ENCODE data around the gene LDB2.

The LDB2 gene

GRCh38 chr4:16597845-16598596 is 300.4 kb downstream of the LDB2 start:
- H3K9me3 ChIP-seq (ENCODE audit: control insufficient read depth in 2 of 2, low read length in 2 of 2): no peaks in the 10 kb centered on the region
- H3K36me3 ChIP-seq (ENCODE audit: control insufficient read depth in 2 of 2, insufficient read depth in 2 of 2, low read length in 2 of 2): no peaks in the 10 kb centered on the region
- H3K27ac ChIP-seq (ENCODE audit: low read length): no peak overlapping the region
- no peak overlapping the region for H3K9ac ChIP-seq (ENCODE audit: low read length in 2 of 2)
- H3K4me3 ChIP-seq (ENCODE audit: low read length in 2 of 2): no peak overlapping the region
- no peaks in the 10 kb centered on the region for H3K27me3 ChIP-seq (ENCODE audit: control insufficient read depth in 1 of 2, insufficient read depth in 2 of 2, low read length in 2 of 2)
- H3K4me1 ChIP-seq (ENCODE audit: control insufficient read depth, insufficient read depth, low read length): no peaks in the 10 kb centered on the region

- no peaks in the 10 kb centered on the region for H3K9me3 ChIP-seq (ENCODE audit: control insufficient read depth in 2 of 2, low read length in 2 of 2)
- H3K9ac ChIP-seq (ENCODE audit: low read length in 2 of 2): no peak overlapping the region
- no peaks in the 10 kb centered on the region for H3K27me3 ChIP-seq (ENCODE audit: control insufficient read depth in 1 of 2, insufficient read depth in 2 of 2, low read length in 2 of 2)
- no peaks in the 10 kb centered on the region for H3K4me1 ChIP-seq (ENCODE audit: control insufficient read depth, insufficient read depth, low read length)
- H3K4me3 ChIP-seq (ENCODE audit: low read length in 2 of 2): no peak overlapping the region
- no peaks in the 10 kb centered on the region for H3K36me3 ChIP-seq (ENCODE audit: control insufficient read depth in 2 of 2, insufficient read depth in 2 of 2, low read length in 2 of 2)
- no peak overlapping the region for H3K27ac ChIP-seq (ENCODE audit: low read length)
Measured at GRCh38 chr4:16597443-16597842, 301.0 kb downstream of the LDB2 start.

GRCh38 chr4:16596267-16596666 is 302.2 kb downstream of the LDB2 start:
- Histone ChIP-seq H3K36me3 (ENCODE audit: control insufficient read depth in 2 of 2, insufficient read depth in 2 of 2, low read length in 2 of 2) (no peaks in the 10 kb centered on the region), H3K4me3 (ENCODE audit: low read length in 2 of 2) (no peak overlapping the region), H3K9me3 (ENCODE audit: control insufficient read depth in 2 of 2, low read length in 2 of 2) (no peaks in the 10 kb centered on the region), H3K9ac (ENCODE audit: low read length in 2 of 2) (no peak overlapping the region), H3K4me1 (ENCODE audit: control insufficient read depth, insufficient read depth, low read length) (no peaks in the 10 kb centered on the region), H3K27me3 (ENCODE audit: control insufficient read depth in 1 of 2, insufficient read depth in 2 of 2, low read length in 2 of 2) (no peaks in the 10 kb centered on the region), H3K27ac (ENCODE audit: low read length) (no peak overlapping the region)

- no peak overlapping the region for H3K4me3 ChIP-seq (ENCODE audit: low read length in 2 of 2)
- no peaks in the 10 kb centered on the region for H3K9me3 ChIP-seq (ENCODE audit: control insufficient read depth in 2 of 2, low read length in 2 of 2)
- H3K9ac ChIP-seq (ENCODE audit: low read length in 2 of 2): no peak overlapping the region
- H3K27ac ChIP-seq (ENCODE audit: low read length): no peak overlapping the region
- no peaks in the 10 kb centered on the region for H3K4me1 ChIP-seq (ENCODE audit: control insufficient read depth, insufficient read depth, low read length)
- no peaks in the 10 kb centered on the region for H3K27me3 ChIP-seq (ENCODE audit: control insufficient read depth in 1 of 2, insufficient read depth in 2 of 2, low read length in 2 of 2)
- H3K36me3 ChIP-seq (ENCODE audit: control insufficient read depth in 2 of 2, insufficient read depth in 2 of 2, low read length in 2 of 2): no peaks in the 10 kb centered on the region
Measured at GRCh38 chr4:16594128-16594527, 304.3 kb downstream of the LDB2 start.

- no peaks in the 10 kb centered on the region for H3K4me1 ChIP-seq (ENCODE audit: control insufficient read depth, insufficient read depth, low read length)
- no peak overlapping the region for H3K4me3 ChIP-seq (ENCODE audit: low read length in 2 of 2)
- no peak overlapping the region for H3K27ac ChIP-seq (ENCODE audit: low read length)
- H3K27me3 ChIP-seq (ENCODE audit: control insufficient read depth in 1 of 2, insufficient read depth in 2 of 2, low read length in 2 of 2): no peaks in the 10 kb centered on the region
- H3K9ac ChIP-seq (ENCODE audit: low read length in 2 of 2): no peak overlapping the region
- no peaks in the 10 kb centered on the region for H3K9me3 ChIP-seq (ENCODE audit: control insufficient read depth in 2 of 2, low read length in 2 of 2)
- H3K36me3 ChIP-seq (ENCODE audit: control insufficient read depth in 2 of 2, insufficient read depth in 2 of 2, low read length in 2 of 2): no peaks in the 10 kb centered on the region
Measured at GRCh38 chr4:16593386-16593785, 305.1 kb downstream of the LDB2 start.

GRCh38 chr4:16591272-16591826 is 307.1 kb downstream of the LDB2 start:
- no peaks in the 10 kb centered on the region for H3K36me3 ChIP-seq (ENCODE audit: control insufficient read depth in 2 of 2, insufficient read depth in 2 of 2, low read length in 2 of 2)
- no peaks in the 10 kb centered on the region for H3K9me3 ChIP-seq (ENCODE audit: control insufficient read depth in 2 of 2, low read length in 2 of 2)
- no peak overlapping the region for H3K27ac ChIP-seq (ENCODE audit: low read length)
- no peaks in the 10 kb centered on the region for H3K4me1 ChIP-seq (ENCODE audit: control insufficient read depth, insufficient read depth, low read length)
- H3K9ac ChIP-seq (ENCODE audit: low read length in 2 of 2): no peak overlapping the region
- H3K4me3 ChIP-seq (ENCODE audit: low read length in 2 of 2): no peak overlapping the region
- no peaks in the 10 kb centered on the region for H3K27me3 ChIP-seq (ENCODE audit: control insufficient read depth in 1 of 2, insufficient read depth in 2 of 2, low read length in 2 of 2)

- no peak overlapping the region for H3K9ac ChIP-seq (ENCODE audit: low read length in 2 of 2)
- H3K27ac ChIP-seq (ENCODE audit: low read length): no peak overlapping the region
- no peaks in the 10 kb centered on the region for H3K27me3 ChIP-seq (ENCODE audit: control insufficient read depth in 1 of 2, insufficient read depth in 2 of 2, low read length in 2 of 2)
- H3K4me1 ChIP-seq (ENCODE audit: control insufficient read depth, insufficient read depth, low read length): no peaks in the 10 kb centered on the region
- no peak overlapping the region for H3K4me3 ChIP-seq (ENCODE audit: low read length in 2 of 2)
- H3K36me3 ChIP-seq (ENCODE audit: control insufficient read depth in 2 of 2, insufficient read depth in 2 of 2, low read length in 2 of 2): no peaks in the 10 kb centered on the region
- no peaks in the 10 kb centered on the region for H3K9me3 ChIP-seq (ENCODE audit: control insufficient read depth in 2 of 2, low read length in 2 of 2)
Measured at GRCh38 chr4:16590797-16591196, 307.6 kb downstream of the LDB2 start.

GRCh38 chr4:16588651-16589050 is 309.8 kb downstream of the LDB2 start:
- Histone ChIP-seq H3K27me3 (ENCODE audit: control insufficient read depth in 1 of 2, insufficient read depth in 2 of 2, low read length in 2 of 2) (no peaks in the 10 kb centered on the region), H3K4me1 (ENCODE audit: control insufficient read depth, insufficient read depth, low read length) (no peaks in the 10 kb centered on the region), H3K27ac (ENCODE audit: low read length) (no peak overlapping the region), H3K4me3 (ENCODE audit: low read length in 2 of 2) (no peak overlapping the region), H3K9ac (ENCODE audit: low read length in 2 of 2) (no peak overlapping the region), H3K9me3 (ENCODE audit: control insufficient read depth in 2 of 2, low read length in 2 of 2) (no peaks in the 10 kb centered on the region), H3K36me3 (ENCODE audit: control insufficient read depth in 2 of 2, insufficient read depth in 2 of 2, low read length in 2 of 2) (no peaks in the 10 kb centered on the region)

GRCh38 chr4:16588149-16588548 is 310.3 kb downstream of the LDB2 start:
- Histone ChIP-seq H3K27me3 (ENCODE audit: control insufficient read depth in 1 of 2, insufficient read depth in 2 of 2, low read length in 2 of 2) (no peaks in the 10 kb centered on the region), H3K27ac (ENCODE audit: low read length) (no peak overlapping the region), H3K9ac (ENCODE audit: low read length in 2 of 2) (no peak overlapping the region), H3K4me3 (ENCODE audit: low read length in 2 of 2) (no peak overlapping the region), H3K36me3 (ENCODE audit: control insufficient read depth in 2 of 2, insufficient read depth in 2 of 2, low read length in 2 of 2) (no peaks in the 10 kb centered on the region), H3K4me1 (ENCODE audit: control insufficient read depth, insufficient read depth, low read length) (no peaks in the 10 kb centered on the region), H3K9me3 (ENCODE audit: control insufficient read depth in 2 of 2, low read length in 2 of 2) (no peaks in the 10 kb centered on the region)

GRCh38 chr4:16585053-16585452 is 313.4 kb downstream of the LDB2 start:
- Histone ChIP-seq H3K27me3 (ENCODE audit: control insufficient read depth in 1 of 2, insufficient read depth in 2 of 2, low read length in 2 of 2) (no peaks in the 10 kb centered on the region), H3K9me3 (ENCODE audit: control insufficient read depth in 2 of 2, low read length in 2 of 2) (no peaks in the 10 kb centered on the region), H3K4me1 (ENCODE audit: control insufficient read depth, insufficient read depth, low read length) (no peaks in the 10 kb centered on the region), H3K36me3 (ENCODE audit: control insufficient read depth in 2 of 2, insufficient read depth in 2 of 2, low read length in 2 of 2) (no peaks in the 10 kb centered on the region), H3K4me3 (ENCODE audit: low read length in 2 of 2) (no peak overlapping the region), H3K27ac (ENCODE audit: low read length) (no peak overlapping the region), H3K9ac (ENCODE audit: low read length in 2 of 2) (no peak overlapping the region)

- no peak overlapping the region for H3K9ac ChIP-seq (ENCODE audit: low read length in 2 of 2)
- no peak overlapping the region for H3K27ac ChIP-seq (ENCODE audit: low read length)
- no peaks in the 10 kb centered on the region for H3K9me3 ChIP-seq (ENCODE audit: control insufficient read depth in 2 of 2, low read length in 2 of 2)
- no peak overlapping the region for H3K4me3 ChIP-seq (ENCODE audit: low read length in 2 of 2)
- H3K4me1 ChIP-seq (ENCODE audit: control insufficient read depth, insufficient read depth, low read length): no peaks in the 10 kb centered on the region
- H3K27me3 ChIP-seq (ENCODE audit: control insufficient read depth in 1 of 2, insufficient read depth in 2 of 2, low read length in 2 of 2): no peaks in the 10 kb centered on the region
- no peaks in the 10 kb centered on the region for H3K36me3 ChIP-seq (ENCODE audit: control insufficient read depth in 2 of 2, insufficient read depth in 2 of 2, low read length in 2 of 2)
Measured at GRCh38 chr4:16583764-16584163, 314.7 kb downstream of the LDB2 start.
